Lower leg skin (tissue), 3 donors: Measurements from ENCODE around the gene SLC5A2.

ENCODE experiments used
- CTCF ChIP-seq, 3 donors: fragments of 450-650 bp; IDR thresholded peaks; one replicate each; pipeline ENCODE4 v1.5.1; 2016; ENCODE audit warnings: antibody characterized with exemption in 3 of 3, mild to moderate bottlenecking in 3 of 3, moderate library complexity in 2 of 3
- POLR2A ChIP-seq, 2 donors: fragments of 450-650 bp; IDR thresholded peaks; one replicate each; pipeline ENCODE4 v1.6.1; 2016 to 2017; ENCODE audit warnings: antibody characterized with exemption in 2 of 2, mild to moderate bottlenecking in 1 of 2, moderate library complexity in 1 of 2

GRCh38 chr16:31513126-31513525, 30.2 kb downstream of the SLC5A2 start:
- TF ChIP-seq POLR2A (IDR thresholded peaks at IDR 0.05), result no peak
- TF ChIP-seq CTCF (IDR thresholded peaks at IDR 0.05), result no peak
